Small intestine (tissue), 7 donors: ENCODE data around the gene NOC4L. TPM values are rescaled to one million over a fixed set of nuclear protein-coding genes. Genes with fewer than 3 reads are reported as not detected.
"Not testable (repeated sequence)": the region's sequence is repeated elsewhere in the genome, so short reads cannot be mapped to it uniquely, and the experiment has no call there.

Experiments used
- DNase-seq, 2 donors: peaks; one replicate each; pipeline versions ENCODE4 v3.0.0 to v3.0.0-alpha.2; 2013
- FAIRE-seq: peaks from 2 replicates; lab custom pipeline; 2012; peaks lifted over from hg19 to GRCh38; lab: Jason Lieb, UNC
- H3K27ac ChIP-seq, 3 donors: one replicate each; pipeline ENCODE4 v1.5.1; 2013; ENCODE audit warnings: low read length in 2 of 3, mild to moderate bottlenecking in 2 of 3, control low read depth in 1 of 3, inconsistent platforms in 1 of 3, low read depth in 1 of 3, moderate library complexity in 1 of 3
- H3K27me3 ChIP-seq, 3 donors: one replicate each; pipeline ENCODE4 v1.6.1; 2013; ENCODE audit warnings: low read length in 3 of 3, inconsistent platforms in 1 of 3; ENCODE audit not compliant: control insufficient read depth in 3 of 3, insufficient read depth in 3 of 3
- H3K36me3 ChIP-seq, 3 donors: one replicate each; pipeline ENCODE4 v1.6.1; 2013; ENCODE audit warnings: low read length in 3 of 3, inconsistent platforms in 1 of 3, low read depth in 1 of 3, mild to moderate bottlenecking in 1 of 3, moderate library complexity in 1 of 3; ENCODE audit not compliant: control insufficient read depth in 3 of 3, insufficient read depth in 2 of 3
- H3K4me1 ChIP-seq, 3 donors: one replicate each; pipeline ENCODE4 v1.6.1; 2013; ENCODE audit warnings: low read length in 2 of 3, inconsistent platforms in 1 of 3, low read depth in 1 of 3, mild to moderate bottlenecking in 1 of 3, moderate library complexity in 1 of 3; ENCODE audit not compliant: control insufficient read depth in 3 of 3, insufficient read depth in 2 of 3
- H3K4me3 ChIP-seq, 3 donors: one replicate each; pipeline ENCODE4 v1.5.1; 2013; ENCODE audit warnings: low read length in 3 of 3, control low read depth in 1 of 3, inconsistent platforms in 1 of 3, low read depth in 1 of 3, mild to moderate bottlenecking in 1 of 3, moderate library complexity in 1 of 3
- H3K9me3 ChIP-seq, 2 donors: one replicate each; pipeline ENCODE4 v1.6.1; 2013; ENCODE audit warnings: low read depth in 1 of 2, low read length in 1 of 2; ENCODE audit not compliant: control insufficient read depth in 2 of 2, insufficient read depth in 1 of 2
- WGBS, 3 donors: extraction: QIAGEN DNeasy Blood & Tissue Kit; methylation state at CpG; one replicate each; pipeline ENCODE4 v1.1.7; 2013; 5-methylcytosine and 5-hydroxymethylcytosine counted together
- polyA plus RNA-seq, 4 donors: library from polyadenylated mRNA; stranded (reverse) in 3 of 4; unstranded in 1 of 4; fragments of 200-250 nt in 3 of 4; fragments of 120-200 nt in 1 of 4; gene quantifications; one replicate each; pipeline versions ENCODE4 v1.2.1 to v1.2.3, GENCODE V29; 2013
- donor health status: healthy with polysubstance abuse.
- donor health status: control.
- donor health status: control.
- donor health status: Bipolar disorder and iron deficiency.
- donor health status: healthy.

The NOC4L gene
- polyA plus RNA-seq, 4 donors = 13.2 to 32.4 (median 27.5) TPM

DNA sequence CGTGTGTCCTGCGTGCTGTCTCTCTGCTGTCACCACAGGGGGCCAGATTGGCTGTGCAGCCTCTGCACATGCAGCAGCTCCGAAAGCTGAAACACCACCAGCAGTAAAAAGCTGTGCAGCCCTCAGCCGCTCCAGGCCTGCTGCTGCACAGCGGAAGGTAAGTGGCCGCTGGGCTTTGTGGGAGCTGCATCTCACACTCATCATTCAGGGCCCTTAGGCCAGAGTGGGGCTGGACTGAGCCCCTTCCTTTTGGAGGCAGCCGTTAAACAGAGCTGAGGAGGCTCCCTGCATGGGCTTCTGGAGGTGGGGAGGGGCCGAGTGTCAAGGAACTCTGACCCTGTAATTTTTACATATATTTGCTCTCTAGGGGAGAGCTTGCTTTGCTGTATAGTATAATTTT lies 17.2 kb upstream of the NOC4L start:
- 97 to 99% (median 98%) methylated on average over 8 of the region's 8 CpGs for WGBS, 3 donors
- H3K27me3 ChIP-seq = no peaks in the 10 kb centered on the region
- no peak overlapping the region for H3K4me3 ChIP-seq
- H3K4me1 ChIP-seq = no peaks in the 10 kb centered on the region
- H3K9me3 ChIP-seq = peaks cover 0 to 11% of the 10 kb centered on the region in 2 donors
- peaks cover 2 to 39% (median 5%) of the 10 kb centered on the region in 3 donors for H3K36me3 ChIP-seq
- H3K27ac ChIP-seq = no peak overlapping the region
- FAIRE-seq (no peak), DNase-seq (no peak)

DNA sequence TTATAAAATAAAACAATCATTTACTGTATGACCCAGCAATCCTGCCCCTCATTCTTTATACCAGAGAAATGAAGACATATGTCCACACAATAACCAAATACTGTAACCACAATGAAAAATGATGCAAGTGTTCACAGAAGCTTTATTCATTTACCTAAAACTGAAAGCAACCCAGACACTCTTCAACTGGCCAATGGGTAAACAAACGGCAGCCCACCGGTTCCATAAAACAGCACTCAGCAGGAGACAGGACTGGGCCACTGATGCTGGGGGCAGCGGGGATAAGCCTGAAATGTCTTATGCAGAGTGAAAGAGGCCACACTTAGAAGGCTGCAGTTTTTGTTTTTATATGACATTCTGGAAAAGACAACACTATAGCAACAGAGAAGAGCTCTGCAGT lies 15.2 kb upstream of the NOC4L start:
- FAIRE-seq (no peak), DNase-seq (no peak)
- H3K27ac ChIP-seq = no peak overlapping the region
- H3K4me1 ChIP-seq = no peaks in the 10 kb centered on the region
- H3K27me3 ChIP-seq = no peaks in the 10 kb centered on the region
- no peak overlapping the region for H3K4me3 ChIP-seq
- WGBS, 3 donors = 94 to 95% (median 95%) methylated on average over 3 of the region's 3 CpGs
- H3K36me3 ChIP-seq = peaks cover 2 to 31% (median 5%) of the 10 kb centered on the region in 3 donors
- H3K9me3 ChIP-seq = peaks cover 0 to 11% of the 10 kb centered on the region in 2 donors

DNA sequence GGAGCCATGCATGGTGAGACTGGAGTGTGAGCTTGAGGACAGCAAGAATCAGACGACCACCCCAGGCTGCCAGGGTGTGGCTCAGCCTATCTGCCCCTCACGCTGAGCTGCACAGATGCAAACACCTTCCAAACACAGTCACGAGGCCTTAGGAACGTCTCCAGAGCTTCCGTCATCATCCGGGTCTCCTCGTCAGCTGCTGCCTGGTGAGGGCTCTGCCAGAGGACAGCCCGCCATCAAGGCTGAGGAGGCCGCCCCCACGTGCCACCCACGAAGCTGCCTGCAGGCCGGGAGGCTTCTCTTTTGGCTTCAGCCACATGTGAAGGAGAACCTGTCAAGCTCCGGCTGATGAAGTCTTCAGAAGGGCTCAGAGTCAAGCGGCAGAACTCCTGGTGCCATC lies 13.6 kb upstream of the NOC4L start:
- no peaks in the 10 kb centered on the region for H3K4me1 ChIP-seq
- WGBS, 3 donors = 92 to 93% (median 92%) methylated on average over 14 of the region's 14 CpGs
- no peak overlapping the region for H3K27ac ChIP-seq
- no peak for FAIRE-seq
- H3K27me3 ChIP-seq = no peaks in the 10 kb centered on the region
- H3K36me3 ChIP-seq = peaks cover 2 to 16% (median 5%) of the 10 kb centered on the region in 3 donors
- no peak overlapping the region for H3K4me3 ChIP-seq
- H3K9me3 ChIP-seq = peaks cover 0 to 11% of the 10 kb centered on the region in 2 donors
- DNase-seq = no peak

DNA sequence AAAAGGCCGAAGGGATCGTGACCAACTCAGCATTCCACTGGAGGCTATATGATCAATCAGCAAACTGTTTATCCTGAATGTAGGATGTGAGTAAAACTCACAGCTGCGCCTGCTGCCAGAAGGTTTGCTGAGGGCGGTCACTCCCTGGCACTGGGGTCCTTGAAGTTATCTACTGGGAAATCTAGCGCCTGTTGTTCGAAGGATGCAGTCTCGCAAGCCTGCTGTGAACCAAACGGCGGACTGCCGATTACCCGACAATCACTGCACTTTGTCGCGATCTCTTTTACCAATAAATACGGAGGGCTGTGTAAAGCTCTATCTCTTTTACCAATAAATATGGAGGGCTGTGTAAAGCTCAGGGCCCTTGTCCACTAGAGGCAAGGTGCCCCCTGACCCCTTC lies 13.0 kb upstream of the NOC4L start:
- peaks cover 2 to 14% (median 5%) of the 10 kb centered on the region in 3 donors for H3K36me3 ChIP-seq
- H3K9me3 ChIP-seq = peaks cover 0 to 11% of the 10 kb centered on the region in 2 donors
- H3K4me1 ChIP-seq = no peaks in the 10 kb centered on the region
- H3K27me3 ChIP-seq = no peaks in the 10 kb centered on the region
- H3K4me3 ChIP-seq = no peak overlapping the region
- 96 to 97% (median 97%) methylated on average over 14 of the region's 14 CpGs for WGBS, 3 donors
- DNase-seq = no peak
- FAIRE-seq = no peak
- H3K27ac ChIP-seq = no peak overlapping the region

DNA sequence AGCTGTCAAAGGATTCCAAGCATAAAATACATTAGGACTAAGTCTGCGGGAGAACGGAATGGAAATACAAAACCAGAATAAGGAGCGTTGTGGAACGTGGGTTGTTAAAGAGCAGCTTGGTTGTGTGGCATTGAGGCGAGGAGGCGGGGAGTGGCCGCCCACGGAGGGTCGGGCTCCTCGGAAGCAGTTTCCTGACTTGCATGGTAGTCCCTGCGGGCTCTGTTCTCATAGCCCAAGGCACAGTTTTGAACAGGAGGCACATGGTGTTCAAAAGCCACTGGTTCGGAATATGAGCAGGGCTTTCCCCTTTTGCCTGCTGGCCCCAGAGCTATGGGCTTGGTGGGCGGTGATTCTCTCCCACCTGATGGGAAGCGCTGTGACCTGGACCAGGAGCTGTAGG lies 12.3 kb upstream of the NOC4L start:
- no peak for DNase-seq
- Histone ChIP-seq H3K4me1 (no peaks in the 10 kb centered on the region), H3K27ac (no peak overlapping the region), H3K9me3 (peaks cover 0 to 11% of the 10 kb centered on the region in 2 donors), H3K36me3 (peaks cover 2 to 8% (median 2%) of the 10 kb centered on the region in 3 donors), H3K27me3 (no peaks in the 10 kb centered on the region), H3K4me3 (no peak overlapping the region)
- WGBS, 3 donors = 93 to 94% (median 93%) methylated on average over 14 of the region's 14 CpGs
- FAIRE-seq = no peak

DNA sequence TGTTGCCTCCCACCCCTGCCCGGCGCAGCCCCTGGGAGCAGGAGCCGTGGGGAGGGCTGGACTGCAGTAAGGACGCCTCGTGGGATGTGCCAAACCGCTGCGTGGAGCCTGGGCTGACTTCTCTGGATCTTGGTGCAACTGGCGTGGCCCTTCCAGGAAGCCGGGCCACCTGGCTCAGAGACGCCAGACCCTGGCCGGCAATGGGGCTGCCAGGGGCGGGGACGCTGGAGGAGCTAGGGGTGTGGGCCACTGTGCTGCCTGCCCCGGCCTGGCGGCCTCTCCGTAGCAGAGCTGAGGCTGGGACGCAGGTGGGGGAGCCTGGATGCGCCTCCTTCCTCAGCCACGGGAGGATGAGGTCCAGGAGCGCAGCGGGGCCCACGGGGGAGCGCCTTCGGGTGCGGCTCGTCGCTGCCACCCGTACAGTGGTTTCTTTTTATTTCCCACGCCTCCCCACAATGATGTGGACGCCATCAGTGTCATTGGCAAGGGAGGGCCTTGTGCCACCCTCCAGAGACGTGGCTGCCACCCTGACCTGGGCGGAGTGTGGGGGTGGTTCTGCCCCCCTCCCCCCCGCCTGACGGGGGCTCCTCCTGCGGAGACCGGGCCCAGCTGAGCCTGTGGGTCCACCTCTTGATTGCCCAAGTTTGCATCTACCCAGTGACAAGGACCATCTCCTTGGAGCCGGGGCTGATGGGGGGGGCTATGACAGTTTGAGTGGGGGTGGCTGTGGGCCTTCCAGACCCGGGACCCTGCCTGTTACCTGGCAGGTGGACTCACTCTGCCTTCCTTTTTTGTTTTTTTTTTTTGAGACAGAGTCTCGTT lies 11.4 kb upstream of the NOC4L start:
- WGBS, 3 donors = 76 to 88% (median 83%) methylated on average over 38 to 39 of the region's 39 CpGs

DNA sequence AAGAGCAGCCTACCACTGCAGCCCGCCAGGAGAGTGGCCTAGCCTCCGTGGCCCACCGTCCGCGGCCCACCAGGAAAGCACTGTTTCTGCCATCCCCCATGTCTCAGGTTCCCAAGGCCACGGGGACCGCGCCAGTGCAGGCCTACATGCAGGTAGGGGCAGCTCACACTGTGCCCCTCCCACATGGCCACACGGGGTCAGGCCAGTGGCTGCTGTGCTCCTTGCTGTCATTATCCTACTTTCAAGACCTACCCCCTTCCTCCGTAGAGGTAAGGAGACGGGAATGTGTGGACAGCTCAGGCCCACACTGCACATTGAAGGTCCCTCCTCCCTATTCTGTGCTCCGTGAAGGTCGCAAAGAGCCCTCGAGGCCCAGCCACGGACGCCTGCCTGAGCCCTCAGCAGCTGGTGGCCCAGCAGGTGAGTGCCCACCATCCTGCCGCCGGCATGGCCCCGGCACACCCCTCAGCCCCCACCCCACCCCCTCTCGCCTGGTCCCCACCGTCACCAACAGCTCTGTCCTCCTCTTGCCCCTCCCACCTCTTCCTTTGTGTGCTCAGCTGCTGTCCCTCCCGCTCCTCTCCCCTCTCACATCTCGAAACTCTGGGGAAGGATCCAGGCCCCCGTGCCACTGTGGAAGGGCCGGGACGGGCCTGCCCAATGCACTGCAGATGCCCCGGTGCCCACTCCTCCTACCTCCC lies 10.2 kb upstream of the NOC4L start:
- no peak for DNase-seq
- FAIRE-seq = no peak
- H3K27ac ChIP-seq = no peak overlapping the region
- H3K9me3 ChIP-seq = peaks cover 0 to 4% of the 10 kb centered on the region in 2 donors
- no peaks in the 10 kb centered on the region for H3K27me3 ChIP-seq
- no peaks in the 10 kb centered on the region for H3K4me1 ChIP-seq
- no peak overlapping the region for H3K4me3 ChIP-seq
- peaks cover 0 to 9% (median 0%) of the 10 kb centered on the region in 3 donors for H3K36me3 ChIP-seq
- WGBS, 3 donors = 53 to 62% (median 61%) methylated on average over 25 to 27 of the region's 27 CpGs

More for the DNA sequence above, 11.4 kb upstream of the NOC4L start:
- H3K9me3 ChIP-seq = peaks cover 0 to 7% of the 10 kb centered on the region in 2 donors
- DNase-seq (no peak), FAIRE-seq (no peak)
- H3K4me3 ChIP-seq = no peak overlapping the region
- H3K4me1 ChIP-seq = no peaks in the 10 kb centered on the region
- H3K27ac ChIP-seq = no peak overlapping the region
- peaks cover 0 to 3% (median 2%) of the 10 kb centered on the region in 3 donors for H3K36me3 ChIP-seq
- no peaks in the 10 kb centered on the region for H3K27me3 ChIP-seq

DNA sequence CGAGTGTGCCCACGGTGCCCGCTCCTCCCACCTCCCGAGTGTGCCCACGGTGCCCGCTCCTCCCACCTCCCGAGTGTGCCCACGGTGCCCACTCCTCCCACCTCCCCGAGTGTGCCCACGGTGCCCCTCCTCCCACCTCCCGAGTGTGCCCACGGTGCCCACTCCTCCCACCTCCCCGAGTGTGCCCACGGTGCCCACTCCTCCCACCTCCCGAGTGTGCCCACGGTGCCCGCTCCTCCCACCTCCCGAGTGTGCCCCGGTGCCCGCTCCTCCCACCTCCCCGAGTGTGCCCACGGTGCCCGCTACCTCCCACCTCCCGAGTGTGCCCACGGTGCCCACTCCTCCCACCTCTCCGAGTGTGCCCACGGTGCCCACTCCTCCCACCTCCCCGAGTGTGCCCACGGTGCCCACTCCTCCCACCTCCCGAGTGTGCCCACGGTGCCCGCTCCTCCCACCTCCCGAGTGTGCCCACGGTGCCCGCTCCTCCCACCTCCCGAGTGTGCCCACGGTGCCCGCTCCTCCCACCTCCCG lies 9.5 kb upstream of the NOC4L start:
- H3K4me3 ChIP-seq, DNase-seq, H3K9me3 ChIP-seq, FAIRE-seq, H3K27me3 ChIP-seq, H3K27ac ChIP-seq, H3K4me1 ChIP-seq: not testable (repeated sequence)
- peaks cover 0 to 15% (median 4%) of the 10 kb centered on the region in 3 donors for H3K36me3 ChIP-seq
- WGBS, 3 donors = 75 to 83% (median 82%) methylated on average over 9 to 13 of the region's 39 CpGs
